GM23338 (cell line): ENCODE data around the gene DNA2. TPM values are rescaled to one million over a fixed set of nuclear protein-coding genes. Genes with fewer than 3 reads are reported as not detected.

Source experiments
- ATAC-seq: fragments of 200-7000 bp; cut with Tn5 transposase; 3 replicates; pipeline ENCODE4 v1.9.1; 2020
- DNase-seq: peaks from one replicate; pipeline ENCODE4 v3.0.0-alpha.2; 2015; ENCODE audit warnings: low spot score
- H2AFZ ChIP-seq: fragments of 200-600 bp; sonication (generic); 2 replicates; pipeline ENCODE4 v1.8.0; 2016; ENCODE audit warnings: antibody characterized with exemption, mild to moderate bottlenecking, moderate library complexity
- H3F3A ChIP-seq: fragments of 200-600 bp; sonication (generic); replicated peaks from 2 replicates; pipeline ENCODE4 v1.8.0; 2017; ENCODE audit warnings: antibody characterized with exemption, mixed run types, low read depth
- H3K27ac ChIP-seq: fragments of 200-600 bp; sonication (generic); 2 replicates; pipeline ENCODE4 v1.6.1; 2016; ENCODE audit warnings: low read depth
- H3K27me3 ChIP-seq: fragments of 200-600 bp; sonication (generic); 2 replicates; pipeline ENCODE4 v1.8.0; 2016; ENCODE audit warnings: mild to moderate bottlenecking, mixed run types, moderate library complexity; ENCODE audit not compliant: insufficient read depth
- H3K36me3 ChIP-seq: fragments of 200-600 bp; sonication (generic); 2 replicates; pipeline ENCODE4 v1.8.0; 2016; ENCODE audit warnings: mild to moderate bottlenecking; ENCODE audit not compliant: insufficient read depth
- H3K4me1 ChIP-seq: fragments of 200-600 bp; sonication (generic); 2 replicates; pipeline ENCODE4 v1.8.0; 2016; ENCODE audit warnings: mild to moderate bottlenecking, moderate library complexity; ENCODE audit not compliant: insufficient read depth
- H3K4me2 ChIP-seq: fragments of 200-600 bp; sonication (generic); 2 replicates; pipeline ENCODE4 v1.7.1; 2017; ENCODE audit warnings: mixed run types
- H3K4me3 ChIP-seq: fragments of 200-600 bp; sonication (generic); 2 replicates; pipeline ENCODE4 v1.6.1; 2016; ENCODE audit warnings: mixed run types
- H3K79me2 ChIP-seq: fragments of 200-600 bp; sonication (generic); replicated peaks from 2 replicates; pipeline ENCODE4 v1.8.0; 2017; ENCODE audit warnings: mild to moderate bottlenecking; ENCODE audit not compliant: insufficient read depth
- H3K9me2 ChIP-seq: fragments of 200-600 bp; sonication (generic); 2 replicates; pipeline ENCODE4 v1.8.0; 2017; ENCODE audit not compliant: insufficient read depth
- H4K20me1 ChIP-seq: fragments of 200-600 bp; sonication (generic); replicated peaks from 2 replicates; pipeline ENCODE4 v1.8.0; 2017; ENCODE audit warnings: mild to moderate bottlenecking; ENCODE audit not compliant: insufficient read depth
- H3K27ac Mint-ChIP-seq: 2 replicates; pipeline ENCODE4 v1.8.0; 2020; ENCODE audit warnings: inconsistent platforms, mild to moderate bottlenecking, moderate library complexity, mixed read lengths
- H3K27me3 Mint-ChIP-seq: 3 replicates; pipeline ENCODE4 v1.8.0; 2022; ENCODE audit warnings: low read depth, mild to moderate bottlenecking, moderate library complexity, mixed read lengths, inconsistent platforms; ENCODE audit not compliant: insufficient read depth, poor library complexity
- H3K36me3 Mint-ChIP-seq: 3 replicates; pipeline ENCODE4 v1.8.0; 2021; ENCODE audit warnings: low read depth, mild to moderate bottlenecking, inconsistent platforms, moderate library complexity, mixed read lengths
- H3K4me1 Mint-ChIP-seq: 3 replicates; pipeline ENCODE4 v1.8.0; 2020; ENCODE audit warnings: mild to moderate bottlenecking, inconsistent platforms, mixed read lengths
- H3K4me3 Mint-ChIP-seq: 3 replicates; pipeline ENCODE4 v1.8.0; 2021; ENCODE audit warnings: moderate library complexity, mild to moderate bottlenecking, inconsistent platforms, mixed read lengths
- H3K9me3 Mint-ChIP-seq: 3 replicates; pipeline ENCODE4 v1.8.0; 2020; ENCODE audit warnings: moderate library complexity, mild to moderate bottlenecking, inconsistent platforms, mixed read lengths
- CREB1 ChIP-seq: fragments of 250-450 bp; sonication (Bioruptor Pico); IDR thresholded peaks from 2 replicates; pipeline ENCODE4 v1.5.0; 2020; ENCODE audit warnings: low read depth, mild to moderate bottlenecking, moderate library complexity
- JUNB ChIP-seq: IDR thresholded peaks from one replicate; pipeline ENCODE4 v1.6.1; 2016; ENCODE audit warnings: antibody characterized with exemption; ENCODE audit not compliant: unreplicated experiment
- NANOG ChIP-seq: IDR thresholded peaks from 2 replicates; pipeline ENCODE4 v1.6.1; 2016; ENCODE audit warnings: antibody characterized with exemption, borderline replicate concordance
- ZNF331 ChIP-seq: fragments of 250-450 bp; sonication (Bioruptor Pico); IDR thresholded peaks from 2 replicates; pipeline ENCODE4 v1.5.0; 2020; ENCODE audit warnings: low read depth, mild to moderate bottlenecking, moderate library complexity
- polyA plus RNA-seq: library from polyadenylated mRNA; unstranded; fragments of >200 nt; fragmentation: Nextera tagmentation; extraction: Ambion mirVana; gene quantifications from 2 replicates; pipeline ENCODE4 v1.2.1, GENCODE V29; 2016
- total RNA-seq: library from RNA; depleted of rRNA; stranded (reverse); fragments of >200 nt; shearing (Covaris generic); gene quantifications from 2 replicates; pipeline ENCODE4 v1.2.3, GENCODE V29; 2014
- TF ChIP-seq, protein P1 (sequence below): IDR thresholded peaks from one replicate; pipeline ENCODE4 v1.6.1; 2018; ENCODE audit warnings: antibody characterized with exemption; ENCODE audit not compliant: unreplicated experiment
- TF ChIP-seq, protein P2 (sequence below): fragments of 250-450 bp; sonication (Bioruptor Pico); IDR thresholded peaks from 2 replicates; pipeline ENCODE4 v1.5.0; 2020; ENCODE audit warnings: mild to moderate bottlenecking, moderate library complexity
- TF ChIP-seq, protein P3 (sequence below): IDR thresholded peaks from 2 replicates; pipeline ENCODE4 v1.6.1; 2016; ENCODE audit warnings: antibody characterized with exemption

The DNA2 gene
- total and polyA plus RNA-seq, 2 experiments from 2014 or later = 25.6 to 49.3 TPM

DNA sequence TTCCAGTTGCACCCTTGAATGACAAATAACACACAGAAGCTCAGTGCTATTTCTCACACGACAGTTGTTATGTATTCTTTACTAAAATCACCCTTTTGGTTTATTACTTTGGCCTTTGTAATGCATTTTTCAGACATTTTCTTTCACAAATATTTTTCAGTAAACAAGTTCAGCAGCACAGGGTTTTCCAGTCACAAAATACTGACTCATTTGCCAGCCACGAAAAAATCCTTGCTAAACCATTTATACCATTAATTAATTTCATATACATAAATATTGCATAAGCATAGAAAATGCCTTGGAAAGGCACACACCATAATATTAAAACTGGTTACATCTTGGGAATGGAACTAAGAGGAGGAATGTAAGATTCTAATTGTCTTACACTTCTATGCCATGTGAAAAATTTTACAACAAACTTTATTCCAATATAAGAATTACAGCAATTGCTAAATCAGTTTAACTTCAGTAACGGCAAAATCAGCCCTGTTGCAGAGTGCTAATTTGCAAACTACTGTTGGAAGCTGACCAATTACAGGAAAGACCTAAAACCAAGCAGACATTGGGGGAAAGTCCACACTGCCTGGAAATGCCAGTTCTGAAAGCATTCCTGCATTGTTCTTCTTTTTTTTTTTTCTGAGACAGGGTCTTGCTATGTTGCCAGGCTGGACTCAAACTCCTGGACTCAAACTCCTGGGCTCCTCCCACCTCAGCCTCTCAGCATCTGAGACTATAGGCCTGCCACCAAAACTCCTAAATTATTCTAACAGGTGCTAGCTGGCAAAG, 107.5 kb downstream of the DNA2 start:
- Mint-ChIP-seq H3K27ac (no peak overlapping the region), H3K4me3 (no peak overlapping the region), H3K27me3 (peaks cover 2% of the 10 kb centered on the region), H3K9me3 (no peaks in the 10 kb centered on the region), H3K36me3 (peaks cover 8% of the 10 kb centered on the region; the same call in 2 of the 3 replicates), H3K4me1 (no peaks in the 10 kb centered on the region)
- peaks cover 9% of the 10 kb centered on the region; the same call in 1 of the 2 replicates for H3K36me3 ChIP-seq
- H3K79me2 ChIP-seq = no peaks in the 10 kb centered on the region
- DNase-seq = no peak
- no peaks in the 10 kb centered on the region for H3F3A ChIP-seq
- H3K4me1 ChIP-seq = no peaks in the 10 kb centered on the region
- no peak for ATAC-seq
- H3K9me2 ChIP-seq = no peaks in the 10 kb centered on the region
- no peaks in the 10 kb centered on the region for H4K20me1 ChIP-seq
- H2AFZ ChIP-seq = no peak overlapping the region
- no peak overlapping the region for H3K27ac ChIP-seq
- H3K4me3 ChIP-seq = no peak overlapping the region
- no peak overlapping the region for H3K4me2 ChIP-seq
- TF ChIP-seq, protein P1, sequence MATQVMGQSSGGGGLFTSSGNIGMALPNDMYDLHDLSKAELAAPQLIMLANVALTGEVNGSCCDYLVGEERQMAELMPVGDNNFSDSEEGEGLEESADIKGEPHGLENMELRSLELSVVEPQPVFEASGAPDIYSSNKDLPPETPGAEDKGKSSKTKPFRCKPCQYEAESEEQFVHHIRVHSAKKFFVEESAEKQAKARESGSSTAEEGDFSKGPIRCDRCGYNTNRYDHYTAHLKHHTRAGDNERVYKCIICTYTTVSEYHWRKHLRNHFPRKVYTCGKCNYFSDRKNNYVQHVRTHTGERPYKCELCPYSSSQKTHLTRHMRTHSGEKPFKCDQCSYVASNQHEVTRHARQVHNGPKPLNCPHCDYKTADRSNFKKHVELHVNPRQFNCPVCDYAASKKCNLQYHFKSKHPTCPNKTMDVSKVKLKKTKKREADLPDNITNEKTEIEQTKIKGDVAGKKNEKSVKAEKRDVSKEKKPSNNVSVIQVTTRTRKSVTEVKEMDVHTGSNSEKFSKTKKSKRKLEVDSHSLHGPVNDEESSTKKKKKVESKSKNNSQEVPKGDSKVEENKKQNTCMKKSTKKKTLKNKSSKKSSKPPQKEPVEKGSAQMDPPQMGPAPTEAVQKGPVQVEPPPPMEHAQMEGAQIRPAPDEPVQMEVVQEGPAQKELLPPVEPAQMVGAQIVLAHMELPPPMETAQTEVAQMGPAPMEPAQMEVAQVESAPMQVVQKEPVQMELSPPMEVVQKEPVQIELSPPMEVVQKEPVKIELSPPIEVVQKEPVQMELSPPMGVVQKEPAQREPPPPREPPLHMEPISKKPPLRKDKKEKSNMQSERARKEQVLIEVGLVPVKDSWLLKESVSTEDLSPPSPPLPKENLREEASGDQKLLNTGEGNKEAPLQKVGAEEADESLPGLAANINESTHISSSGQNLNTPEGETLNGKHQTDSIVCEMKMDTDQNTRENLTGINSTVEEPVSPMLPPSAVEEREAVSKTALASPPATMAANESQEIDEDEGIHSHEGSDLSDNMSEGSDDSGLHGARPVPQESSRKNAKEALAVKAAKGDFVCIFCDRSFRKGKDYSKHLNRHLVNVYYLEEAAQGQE = no peak
- TF ChIP-seq NANOG (no peak), CREB1 (CRISPR knock-in tag) (no peak), ZNF331 (CRISPR knock-in tag) (no peak), JUNB (no peak)
- TF ChIP-seq, protein P2, sequence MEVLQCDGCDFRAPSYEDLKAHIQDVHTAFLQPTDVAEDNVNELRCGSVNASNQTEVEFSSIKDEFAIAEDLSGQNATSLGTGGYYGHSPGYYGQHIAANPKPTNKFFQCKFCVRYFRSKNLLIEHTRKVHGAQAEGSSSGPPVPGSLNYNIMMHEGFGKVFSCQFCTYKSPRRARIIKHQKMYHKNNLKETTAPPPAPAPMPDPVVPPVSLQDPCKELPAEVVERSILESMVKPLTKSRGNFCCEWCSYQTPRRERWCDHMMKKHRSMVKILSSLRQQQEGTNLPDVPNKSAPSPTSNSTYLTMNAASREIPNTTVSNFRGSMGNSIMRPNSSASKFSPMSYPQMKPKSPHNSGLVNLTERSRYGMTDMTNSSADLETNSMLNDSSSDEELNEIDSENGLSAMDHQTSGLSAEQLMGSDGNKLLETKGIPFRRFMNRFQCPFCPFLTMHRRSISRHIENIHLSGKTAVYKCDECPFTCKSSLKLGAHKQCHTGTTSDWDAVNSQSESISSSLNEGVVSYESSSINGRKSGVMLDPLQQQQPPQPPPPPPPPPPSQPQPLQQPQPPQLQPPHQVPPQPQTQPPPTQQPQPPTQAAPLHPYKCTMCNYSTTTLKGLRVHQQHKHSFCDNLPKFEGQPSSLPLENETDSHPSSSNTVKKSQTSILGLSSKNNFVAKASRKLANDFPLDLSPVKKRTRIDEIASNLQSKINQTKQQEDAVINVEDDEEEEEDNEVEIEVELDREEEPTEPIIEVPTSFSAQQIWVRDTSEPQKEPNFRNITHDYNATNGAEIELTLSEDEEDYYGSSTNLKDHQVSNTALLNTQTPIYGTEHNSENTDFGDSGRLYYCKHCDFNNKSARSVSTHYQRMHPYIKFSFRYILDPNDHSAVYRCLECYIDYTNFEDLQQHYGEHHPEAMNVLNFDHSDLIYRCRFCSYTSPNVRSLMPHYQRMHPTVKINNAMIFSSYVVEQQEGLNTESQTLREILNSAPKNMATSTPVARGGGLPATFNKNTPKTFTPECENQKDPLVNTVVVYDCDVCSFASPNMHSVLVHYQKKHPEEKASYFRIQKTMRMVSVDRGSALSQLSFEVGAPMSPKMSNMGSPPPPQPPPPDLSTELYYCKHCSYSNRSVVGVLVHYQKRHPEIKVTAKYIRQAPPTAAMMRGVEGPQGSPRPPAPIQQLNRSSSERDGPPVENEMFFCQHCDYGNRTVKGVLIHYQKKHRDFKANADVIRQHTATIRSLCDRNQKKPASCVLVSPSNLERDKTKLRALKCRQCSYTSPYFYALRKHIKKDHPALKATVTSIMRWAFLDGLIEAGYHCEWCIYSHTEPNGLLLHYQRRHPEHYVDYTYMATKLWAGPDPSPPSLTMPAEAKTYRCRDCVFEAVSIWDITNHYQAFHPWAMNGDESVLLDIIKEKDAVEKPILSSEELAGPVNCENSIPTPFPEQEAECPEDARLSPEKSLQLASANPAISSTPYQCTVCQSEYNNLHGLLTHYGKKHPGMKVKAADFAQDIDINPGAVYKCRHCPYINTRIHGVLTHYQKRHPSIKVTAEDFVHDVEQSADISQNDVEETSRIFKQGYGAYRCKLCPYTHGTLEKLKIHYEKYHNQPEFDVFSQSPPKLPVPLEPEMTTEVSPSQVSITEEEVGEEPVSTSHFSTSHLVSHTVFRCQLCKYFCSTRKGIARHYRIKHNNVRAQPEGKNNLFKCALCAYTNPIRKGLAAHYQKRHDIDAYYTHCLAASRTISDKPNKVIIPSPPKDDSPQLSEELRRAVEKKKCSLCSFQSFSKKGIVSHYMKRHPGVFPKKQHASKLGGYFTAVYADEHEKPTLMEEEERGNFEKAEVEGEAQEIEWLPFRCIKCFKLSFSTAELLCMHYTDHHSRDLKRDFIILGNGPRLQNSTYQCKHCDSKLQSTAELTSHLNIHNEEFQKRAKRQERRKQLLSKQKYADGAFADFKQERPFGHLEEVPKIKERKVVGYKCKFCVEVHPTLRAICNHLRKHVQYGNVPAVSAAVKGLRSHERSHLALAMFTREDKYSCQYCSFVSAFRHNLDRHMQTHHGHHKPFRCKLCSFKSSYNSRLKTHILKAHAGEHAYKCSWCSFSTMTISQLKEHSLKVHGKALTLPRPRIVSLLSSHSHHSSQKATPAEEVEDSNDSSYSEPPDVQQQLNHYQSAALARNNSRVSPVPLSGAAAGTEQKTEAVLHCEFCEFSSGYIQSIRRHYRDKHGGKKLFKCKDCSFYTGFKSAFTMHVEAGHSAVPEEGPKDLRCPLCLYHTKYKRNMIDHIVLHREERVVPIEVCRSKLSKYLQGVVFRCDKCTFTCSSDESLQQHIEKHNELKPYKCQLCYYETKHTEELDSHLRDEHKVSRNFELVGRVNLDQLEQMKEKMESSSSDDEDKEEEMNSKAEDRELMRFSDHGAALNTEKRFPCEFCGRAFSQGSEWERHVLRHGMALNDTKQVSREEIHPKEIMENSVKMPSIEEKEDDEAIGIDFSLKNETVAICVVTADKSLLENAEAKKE (CRISPR knock-in tag) = no peak
- TF ChIP-seq, protein P3, sequence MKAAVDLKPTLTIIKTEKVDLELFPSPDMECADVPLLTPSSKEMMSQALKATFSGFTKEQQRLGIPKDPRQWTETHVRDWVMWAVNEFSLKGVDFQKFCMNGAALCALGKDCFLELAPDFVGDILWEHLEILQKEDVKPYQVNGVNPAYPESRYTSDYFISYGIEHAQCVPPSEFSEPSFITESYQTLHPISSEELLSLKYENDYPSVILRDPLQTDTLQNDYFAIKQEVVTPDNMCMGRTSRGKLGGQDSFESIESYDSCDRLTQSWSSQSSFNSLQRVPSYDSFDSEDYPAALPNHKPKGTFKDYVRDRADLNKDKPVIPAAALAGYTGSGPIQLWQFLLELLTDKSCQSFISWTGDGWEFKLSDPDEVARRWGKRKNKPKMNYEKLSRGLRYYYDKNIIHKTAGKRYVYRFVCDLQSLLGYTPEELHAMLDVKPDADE = no peak
- no peaks in the 10 kb centered on the region for H3K27me3 ChIP-seq
